ENCODE results near the gene DYNC2LI1.

Gene DYNC2LI1

GRCh38 chr2:43854671-43855070 is 80.8 kb downstream of the DYNC2LI1 start:
- TF ChIP-seq CTCF (IDR thresholded peaks at IDR 0.05; ENCODE audit: low read depth, low read length), result no peak
- no peak for DNase-seq (ENCODE audit: extremely low read depth, low read depth)

GRCh38 chr2:43855292-43855691 is 81.5 kb downstream of the DYNC2LI1 start:
- TF ChIP-seq CTCF (IDR thresholded peaks at IDR 0.05; ENCODE audit: low read depth, low read length), result no peak

More at GRCh38 chr2:43855292-43855691, 81.5 kb downstream of the DYNC2LI1 start:
- DNase-seq (ENCODE audit: extremely low read depth, low read depth), result no peak

Data from AG09319 (cell line).